Measurements from ENCODE around the gene EFS. TPM values are rescaled to one million over a fixed set of nuclear protein-coding genes. Genes with fewer than 3 reads are reported as not detected.

Gene EFS
- polyA plus RNA-seq, 1 experiment = 2.7 TPM

DNA sequence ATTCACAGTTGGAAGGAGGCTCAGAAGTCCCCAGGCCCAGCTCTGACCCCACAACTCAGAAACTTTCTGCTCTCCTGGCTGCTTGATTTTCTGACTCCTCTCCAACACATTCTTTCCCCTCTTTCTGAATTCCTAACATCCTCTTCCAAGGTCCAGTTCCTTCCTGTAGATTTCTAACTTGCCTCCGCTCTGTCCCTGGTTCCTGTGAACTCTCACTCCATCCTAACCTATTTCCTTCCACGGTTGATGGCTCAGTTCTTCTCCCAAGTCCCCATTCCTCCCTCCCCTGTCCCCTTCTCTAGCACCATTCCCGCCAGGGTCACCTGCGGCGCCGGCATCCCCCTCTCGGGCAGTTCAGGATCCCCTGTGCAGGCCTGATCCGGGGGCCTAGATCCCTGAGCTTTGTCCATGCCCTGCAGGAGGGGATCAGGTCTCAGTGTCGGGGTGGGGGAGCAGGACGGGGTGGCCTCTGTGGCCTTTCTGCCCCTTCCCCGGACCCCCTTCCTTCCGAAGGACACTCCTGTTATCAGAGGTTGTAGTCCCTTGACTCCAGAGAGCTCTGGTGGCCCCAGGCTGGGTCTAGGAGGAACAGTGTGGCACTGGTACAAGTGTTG lies 6.3 kb downstream of the EFS start:
- DNase-seq (ENCODE audit: low read depth) = no peak
- CTCF ChIA-PET = interaction anchor here (1.2 kb wide), 1 partner anchor 22 kb away, joined by 6 read pairs; no protein-coding TSS in a partner anchor

DNA sequence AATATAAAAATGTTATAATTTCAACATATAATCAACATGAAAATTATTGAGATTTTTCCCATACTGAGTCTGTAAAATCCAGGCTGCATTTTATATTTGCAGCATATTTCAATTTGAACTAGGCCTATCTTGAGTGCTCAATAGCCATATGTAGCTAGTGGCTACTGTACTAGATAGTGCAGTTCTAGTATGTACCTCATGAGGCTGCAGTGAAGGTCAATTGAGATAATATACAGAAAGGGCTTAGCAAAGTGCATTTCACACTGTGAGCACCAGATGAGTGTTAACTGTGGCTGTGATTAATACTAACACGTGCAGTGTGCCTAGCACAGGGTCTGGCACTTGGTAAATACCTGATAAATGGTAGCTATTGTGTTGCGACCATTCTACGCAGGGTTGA lies 6.9 kb downstream of the EFS start:
- POLR2A ChIA-PET = no interaction called here

More for the DNA sequence above, 6.3 kb downstream of the EFS start:
- Histone ChIP-seq H3K36me3 (ENCODE audit: control insufficient read depth, insufficient read depth, low read length) (peaks cover 3% of the 10 kb centered on the region), H3K4me3 (ENCODE audit: low read depth, low read length) (no peak overlapping the region), H3K27me3 (ENCODE audit: control insufficient read depth, insufficient read depth, low read length) (peaks cover 3% of the 10 kb centered on the region; the same call in 1 of the 2 replicates)
- POLR2A ChIA-PET = no interaction called here
- TF ChIP-seq, protein P1, sequence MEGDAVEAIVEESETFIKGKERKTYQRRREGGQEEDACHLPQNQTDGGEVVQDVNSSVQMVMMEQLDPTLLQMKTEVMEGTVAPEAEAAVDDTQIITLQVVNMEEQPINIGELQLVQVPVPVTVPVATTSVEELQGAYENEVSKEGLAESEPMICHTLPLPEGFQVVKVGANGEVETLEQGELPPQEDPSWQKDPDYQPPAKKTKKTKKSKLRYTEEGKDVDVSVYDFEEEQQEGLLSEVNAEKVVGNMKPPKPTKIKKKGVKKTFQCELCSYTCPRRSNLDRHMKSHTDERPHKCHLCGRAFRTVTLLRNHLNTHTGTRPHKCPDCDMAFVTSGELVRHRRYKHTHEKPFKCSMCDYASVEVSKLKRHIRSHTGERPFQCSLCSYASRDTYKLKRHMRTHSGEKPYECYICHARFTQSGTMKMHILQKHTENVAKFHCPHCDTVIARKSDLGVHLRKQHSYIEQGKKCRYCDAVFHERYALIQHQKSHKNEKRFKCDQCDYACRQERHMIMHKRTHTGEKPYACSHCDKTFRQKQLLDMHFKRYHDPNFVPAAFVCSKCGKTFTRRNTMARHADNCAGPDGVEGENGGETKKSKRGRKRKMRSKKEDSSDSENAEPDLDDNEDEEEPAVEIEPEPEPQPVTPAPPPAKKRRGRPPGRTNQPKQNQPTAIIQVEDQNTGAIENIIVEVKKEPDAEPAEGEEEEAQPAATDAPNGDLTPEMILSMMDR (IDR thresholded peaks at IDR 0.05; ENCODE audit: insufficient read depth, low read depth, low read length) = no peak

DNA sequence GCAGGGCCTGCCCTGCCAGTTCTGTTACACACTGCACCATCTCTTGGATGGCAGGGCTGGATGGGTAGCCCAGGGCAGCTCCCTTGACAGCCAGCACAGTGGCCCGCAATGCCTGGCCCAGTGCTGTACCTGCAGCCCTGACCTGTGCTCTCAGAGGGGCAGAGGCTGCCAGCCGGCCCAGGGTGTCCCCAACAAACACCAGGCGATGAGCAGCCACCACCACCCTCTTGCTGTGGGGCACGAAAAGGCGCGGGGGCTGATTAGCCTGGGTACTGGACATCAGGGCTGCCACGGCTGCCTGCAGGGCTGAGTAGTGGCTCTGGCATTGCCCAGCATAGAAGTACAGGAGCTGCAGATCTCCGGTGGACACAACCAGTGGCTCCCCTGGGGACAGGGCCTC lies 7.7 kb downstream of the EFS start:
- peaks cover 3% of the 10 kb centered on the region for H3K36me3 ChIP-seq (ENCODE audit: control insufficient read depth, insufficient read depth, low read length)
- no peak overlapping the region for H3K4me3 ChIP-seq (ENCODE audit: low read depth, low read length)
- ChIA-PET CTCF (no interaction called here), POLR2A (no interaction called here)
- peaks cover 3% of the 10 kb centered on the region; the same call in 1 of the 2 replicates for H3K27me3 ChIP-seq (ENCODE audit: control insufficient read depth, insufficient read depth, low read length)
- TF ChIP-seq, protein P1 (IDR thresholded peaks at IDR 0.05; ENCODE audit: insufficient read depth, low read depth, low read length) = no peak
- DNase-seq (ENCODE audit: low read depth) = no peak

More for the DNA sequence above, 6.9 kb downstream of the EFS start:
- CTCF ChIA-PET = interaction anchor here (1.2 kb wide), 1 partner anchor 22 kb away, joined by 6 read pairs; no protein-coding TSS in a partner anchor
- peaks cover 3% of the 10 kb centered on the region; the same call in 1 of the 2 replicates for H3K27me3 ChIP-seq (ENCODE audit: control insufficient read depth, insufficient read depth, low read length)
- H3K4me3 ChIP-seq (ENCODE audit: low read depth, low read length) = no peak overlapping the region
- DNase-seq (ENCODE audit: low read depth) = no peak
- TF ChIP-seq, protein P1 (IDR thresholded peaks at IDR 0.05; ENCODE audit: insufficient read depth, low read depth, low read length) = no peak
- peaks cover 3% of the 10 kb centered on the region for H3K36me3 ChIP-seq (ENCODE audit: control insufficient read depth, insufficient read depth, low read length)

DNA sequence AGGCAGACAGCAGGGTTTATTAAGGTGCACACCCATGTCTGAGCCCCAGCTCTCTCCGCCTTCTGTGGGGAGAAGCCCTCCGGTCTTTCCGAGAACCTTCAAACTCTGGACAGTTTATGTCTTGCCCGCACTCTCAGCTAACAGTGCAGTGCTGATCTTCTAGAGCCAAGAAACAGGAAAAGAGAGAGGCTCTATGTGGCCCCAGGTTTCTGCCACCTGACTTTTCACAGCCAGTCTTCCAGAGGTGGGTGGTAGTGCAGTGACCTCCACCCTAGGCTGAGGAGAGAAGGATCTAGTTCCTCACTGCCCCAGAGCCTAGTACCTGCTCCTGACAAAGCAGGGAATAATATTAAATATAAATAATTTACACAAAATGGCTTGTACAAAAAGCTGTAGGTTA lies 8.3 kb downstream of the EFS start:
- POLR2A ChIA-PET = no interaction called here
- Histone ChIP-seq H3K36me3 (ENCODE audit: control insufficient read depth, insufficient read depth, low read length) (peaks cover 3% of the 10 kb centered on the region), H3K27me3 (ENCODE audit: control insufficient read depth, insufficient read depth, low read length) (peaks cover 1% of the 10 kb centered on the region; the same call in 1 of the 2 replicates), H3K4me3 (ENCODE audit: low read depth, low read length) (no peak overlapping the region)
- DNase-seq (ENCODE audit: low read depth) = no peak
- CTCF ChIA-PET = no interaction called here
- TF ChIP-seq, protein P1 (IDR thresholded peaks at IDR 0.05; ENCODE audit: insufficient read depth, low read depth, low read length) = no peak

DNA sequence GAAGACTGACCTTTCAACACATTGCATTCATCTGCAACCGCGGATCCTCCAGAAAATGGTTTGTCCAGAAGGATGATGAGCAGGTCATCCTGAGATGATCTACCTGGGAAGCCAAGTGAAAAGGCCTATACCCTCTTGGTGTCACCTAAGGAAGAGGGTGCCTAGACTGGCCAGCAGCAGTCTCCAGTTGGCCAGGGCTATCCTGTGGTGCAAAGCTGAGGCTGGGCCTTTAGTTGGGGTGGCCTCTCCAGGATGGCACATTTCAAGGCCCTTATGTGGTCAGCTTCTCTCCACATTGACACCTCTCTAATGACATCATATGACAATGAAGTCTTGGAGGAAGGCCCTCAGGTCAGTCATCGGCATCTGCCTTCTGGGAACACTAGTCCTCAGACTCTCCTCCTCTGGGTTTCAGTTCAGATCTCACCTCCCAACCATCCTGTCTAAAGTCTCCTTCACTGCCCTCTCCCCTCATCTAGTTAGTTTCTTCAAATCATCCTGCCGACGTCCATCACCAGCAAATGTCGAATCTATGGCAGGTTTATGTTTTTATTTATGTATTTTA lies 9.0 kb downstream of the EFS start:
- ChIA-PET POLR2A (no interaction called here), CTCF (no interaction called here)
- TF ChIP-seq, protein P1 (IDR thresholded peaks at IDR 0.05; ENCODE audit: insufficient read depth, low read depth, low read length) = no peak
- Histone ChIP-seq H3K36me3 (ENCODE audit: control insufficient read depth, insufficient read depth, low read length) (peaks cover 3% of the 10 kb centered on the region), H3K4me3 (ENCODE audit: low read depth, low read length) (no peak overlapping the region), H3K27me3 (ENCODE audit: control insufficient read depth, insufficient read depth, low read length) (peaks cover 1% of the 10 kb centered on the region; the same call in 1 of the 2 replicates)
- DNase-seq (ENCODE audit: low read depth) = no peak
